ENCODE results near the gene AIFM1.

DNA sequence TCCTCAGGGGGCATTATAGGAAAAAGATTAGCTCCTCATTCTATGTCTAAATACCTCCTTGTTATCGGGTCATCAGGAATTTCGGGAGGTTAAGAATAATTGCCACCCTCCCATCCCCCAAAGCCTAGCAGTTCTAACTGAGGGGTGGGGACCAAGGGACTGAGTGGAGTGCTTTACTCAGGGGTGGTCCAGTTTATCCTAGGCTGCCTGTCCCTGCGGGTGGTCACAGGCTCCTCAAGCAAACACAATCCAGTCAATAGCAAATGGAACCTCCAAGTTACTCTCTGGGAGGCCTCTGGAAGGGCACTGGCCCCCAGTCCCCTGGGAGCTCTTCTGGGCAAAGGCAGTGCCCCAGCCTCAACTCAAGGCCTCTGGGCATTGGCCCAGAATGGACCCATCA lies 62.0 kb downstream of the AIFM1 start:
- TF ChIP-seq, protein P1, sequence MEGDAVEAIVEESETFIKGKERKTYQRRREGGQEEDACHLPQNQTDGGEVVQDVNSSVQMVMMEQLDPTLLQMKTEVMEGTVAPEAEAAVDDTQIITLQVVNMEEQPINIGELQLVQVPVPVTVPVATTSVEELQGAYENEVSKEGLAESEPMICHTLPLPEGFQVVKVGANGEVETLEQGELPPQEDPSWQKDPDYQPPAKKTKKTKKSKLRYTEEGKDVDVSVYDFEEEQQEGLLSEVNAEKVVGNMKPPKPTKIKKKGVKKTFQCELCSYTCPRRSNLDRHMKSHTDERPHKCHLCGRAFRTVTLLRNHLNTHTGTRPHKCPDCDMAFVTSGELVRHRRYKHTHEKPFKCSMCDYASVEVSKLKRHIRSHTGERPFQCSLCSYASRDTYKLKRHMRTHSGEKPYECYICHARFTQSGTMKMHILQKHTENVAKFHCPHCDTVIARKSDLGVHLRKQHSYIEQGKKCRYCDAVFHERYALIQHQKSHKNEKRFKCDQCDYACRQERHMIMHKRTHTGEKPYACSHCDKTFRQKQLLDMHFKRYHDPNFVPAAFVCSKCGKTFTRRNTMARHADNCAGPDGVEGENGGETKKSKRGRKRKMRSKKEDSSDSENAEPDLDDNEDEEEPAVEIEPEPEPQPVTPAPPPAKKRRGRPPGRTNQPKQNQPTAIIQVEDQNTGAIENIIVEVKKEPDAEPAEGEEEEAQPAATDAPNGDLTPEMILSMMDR (IDR thresholded peaks at IDR 0.05; ENCODE audit: low read depth, low read length): no peak
- TF ChIP-seq POLR2A (IDR thresholded peaks at IDR 0.05; ENCODE audit: extremely low read depth, insufficient read length): no peak
- no peak for TF ChIP-seq MYC (IDR thresholded peaks at IDR 0.05; ENCODE audit: low read depth, low read length)
- TF ChIP-seq, protein P2, sequence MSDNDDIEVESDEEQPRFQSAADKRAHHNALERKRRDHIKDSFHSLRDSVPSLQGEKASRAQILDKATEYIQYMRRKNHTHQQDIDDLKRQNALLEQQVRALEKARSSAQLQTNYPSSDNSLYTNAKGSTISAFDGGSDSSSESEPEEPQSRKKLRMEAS (IDR thresholded peaks at IDR 0.05; ENCODE audit: low read depth, low read length): no peak
